Mononuclear cell (primary cell): ENCODE data around the gene HSPB1. TPM values are rescaled to one million over a fixed set of nuclear protein-coding genes. Genes with fewer than 3 reads are reported as not detected.
"Not testable (repeated sequence)": the region's sequence is repeated elsewhere in the genome, so short reads cannot be mapped to it uniquely, and the experiment has no call there.

Experiments
- H3K27me3 ChIP-seq: 2 replicates; pipeline ENCODE4 v1.6.0; 2011; ENCODE audit warnings: low read length, control low read depth; ENCODE audit not compliant: insufficient read depth
- H3K4me1 ChIP-seq: 2 replicates; pipeline ENCODE4 v1.5.1; 2011; ENCODE audit warnings: mild to moderate bottlenecking, low read length, control low read depth; ENCODE audit not compliant: insufficient read depth
- H3K4me3 ChIP-seq: 2 replicates; pipeline ENCODE4 v1.5.1; 2011; ENCODE audit warnings: mild to moderate bottlenecking, low read length, moderate library complexity
- H3K9me3 ChIP-seq: 2 replicates; pipeline ENCODE4 v1.5.1; 2011; ENCODE audit warnings: low read depth, mild to moderate bottlenecking, control low read depth, low read length
- total RNA-seq: library from RNA; depleted of rRNA; stranded (reverse); fragments of >200 nt; gene quantifications from one replicate; pipeline ENCODE4 v1.2.3, GENCODE V29; 2012

HSPB1 gene
- total RNA-seq, 1 donor, result 4.5 TPM

- peaks cover 25% of the 10 kb centered on the region for H3K4me1 ChIP-seq
- H3K4me3 ChIP-seq, result no peak overlapping the region
- H3K9me3 ChIP-seq, result no peaks in the 10 kb centered on the region
- H3K27me3 ChIP-seq, result no peaks in the 10 kb centered on the region
These were observed 10.9 kb upstream of the HSPB1 start for GRCh38 chr7:76291351-76292212.

GRCh38 chr7:76292213-76292573, 10.3 kb upstream of the HSPB1 start:
- Histone ChIP-seq H3K9me3 (no peaks in the 10 kb centered on the region), H3K27me3 (no peaks in the 10 kb centered on the region), H3K4me3 (no peak overlapping the region)

GRCh38 chr7:76292911-76293310, 9.6 kb upstream of the HSPB1 start:
- not testable (repeated sequence) for H3K27me3 ChIP-seq, H3K4me3 ChIP-seq, H3K9me3 ChIP-seq
- peaks cover 25% of the 10 kb centered on the region for H3K4me1 ChIP-seq

More at GRCh38 chr7:76292213-76292573, 10.3 kb upstream of the HSPB1 start:
- peaks cover 25% of the 10 kb centered on the region for H3K4me1 ChIP-seq

- H3K4me1 ChIP-seq, result peaks cover 25% of the 10 kb centered on the region
- H3K27me3 ChIP-seq, result no peaks in the 10 kb centered on the region
These were observed 9.0 kb upstream of the HSPB1 start for GRCh38 chr7:76293407-76293901.

GRCh38 chr7:76294344-76295024, 8.0 kb upstream of the HSPB1 start:
- H3K4me1 ChIP-seq, result peaks cover 25% of the 10 kb centered on the region
- no peak overlapping the region for H3K4me3 ChIP-seq

More at GRCh38 chr7:76293407-76293901, 9.0 kb upstream of the HSPB1 start:
- H3K4me3 ChIP-seq, result no peak overlapping the region
- H3K9me3 ChIP-seq, result no peaks in the 10 kb centered on the region

GRCh38 chr7:76296743-76297740, 5.4 kb upstream of the HSPB1 start:
- no peak overlapping the region for H3K4me3 ChIP-seq
- H3K27me3 ChIP-seq, result no peaks in the 10 kb centered on the region

More at GRCh38 chr7:76294344-76295024, 8.0 kb upstream of the HSPB1 start:
- Histone ChIP-seq H3K27me3 (no peaks in the 10 kb centered on the region), H3K9me3 (no peaks in the 10 kb centered on the region)

GRCh38 chr7:76300166-76300731, 2.2 kb upstream of the HSPB1 start:
- Histone ChIP-seq H3K27me3 (no peaks in the 10 kb centered on the region), H3K4me3 (no peak overlapping the region), H3K4me1 (peaks cover 20% of the 10 kb centered on the region), H3K9me3 (no peaks in the 10 kb centered on the region)

More at GRCh38 chr7:76296743-76297740, 5.4 kb upstream of the HSPB1 start:
- Histone ChIP-seq H3K9me3 (no peaks in the 10 kb centered on the region), H3K4me1 (peaks cover 18% of the 10 kb centered on the region)

GRCh38 chr7:76301000-76301399, 1.5 kb upstream of the HSPB1 start:
- H3K4me1 ChIP-seq, result peaks cover 20% of the 10 kb centered on the region
- H3K9me3 ChIP-seq, result no peaks in the 10 kb centered on the region
- no peak overlapping the region for H3K4me3 ChIP-seq
- H3K27me3 ChIP-seq, result no peaks in the 10 kb centered on the region

GRCh38 chr7:76303202-76304147, 1.0 kb downstream of the HSPB1 start:
- Histone ChIP-seq H3K9me3 (no peaks in the 10 kb centered on the region), H3K27me3 (no peaks in the 10 kb centered on the region), H3K4me1 (peaks cover 20% of the 10 kb centered on the region), H3K4me3 (peak overlapping the region; percentile 47)

- no peak overlapping the region for H3K4me3 ChIP-seq
- H3K27me3 ChIP-seq, result no peaks in the 10 kb centered on the region
- H3K9me3 ChIP-seq, result no peaks in the 10 kb centered on the region
- peaks cover 20% of the 10 kb centered on the region for H3K4me1 ChIP-seq
These were observed 2.5 kb downstream of the HSPB1 start for GRCh38 chr7:76304888-76305375.

GRCh38 chr7:76308874-76309273, 6.4 kb downstream of the HSPB1 start:
- not testable (repeated sequence) for H3K9me3 ChIP-seq, H3K4me3 ChIP-seq, H3K4me1 ChIP-seq, H3K27me3 ChIP-seq

GRCh38 chr7:76309341-76310101, 7.0 kb downstream of the HSPB1 start:
- H3K9me3 ChIP-seq, H3K27me3 ChIP-seq, H3K4me3 ChIP-seq, H3K4me1 ChIP-seq: not testable (repeated sequence)
